SK-N-MC (cell line): ENCODE data around the gene B4GALNT1.

Experiments used
- DNase-seq: peaks from one replicate; pipeline ENCODE4 v3.0.0-alpha.2; 2011; ENCODE audit warnings: low read depth, low spot score
- H3K27ac ChIP-seq: fragments of 200-600 bp; sonication (generic); 2 replicates; pipeline ENCODE4 v1.5.1; 2016; ENCODE audit warnings: mixed run types
- H3K36me3 ChIP-seq: fragments of 200-600 bp; sonication (generic); 2 replicates; pipeline ENCODE4 v1.6.1; 2017; ENCODE audit warnings: antibody characterized with exemption, low read length, mixed read lengths; ENCODE audit not compliant: insufficient read depth
- H3K4me3 ChIP-seq: fragments of 200-600 bp; sonication (generic); 2 replicates; pipeline ENCODE4 v1.5.1; 2016
- H3K9ac ChIP-seq: fragments of 200-600 bp; sonication (generic); 2 replicates; pipeline ENCODE4 v1.8.0; 2017; ENCODE audit warnings: mixed run types, mixed read lengths; ENCODE audit not compliant: insufficient read length
- H3K9me3 ChIP-seq: fragments of 200-600 bp; sonication (generic); 2 replicates; pipeline ENCODE4 v1.6.1; 2017; ENCODE audit warnings: low read depth, mild to moderate bottlenecking, antibody characterized with exemption, low read length, moderate library complexity, mixed read lengths
- EZH2 ChIP-seq: fragments of 200-600 bp; sonication (generic); IDR thresholded peaks from one replicate; pipeline ENCODE4 v1.6.1; 2017; ENCODE audit warnings: antibody characterized with exemption
- FOXP2 ChIP-seq: optimal IDR thresholded peaks from 2 replicates; pipeline ENCODE3; 2011; ENCODE audit warnings: mild to moderate bottlenecking, moderate library complexity; ENCODE audit not compliant: insufficient read depth; ENCODE audit errors: extremely low read length, control extremely low read depth
- POLR2AphosphoS5 ChIP-seq: IDR thresholded peaks from 2 replicates; pipeline ENCODE4 v1.6.1; 2012; ENCODE audit warnings: mild to moderate bottlenecking, low read depth, low read length, borderline replicate concordance

B4GALNT1 gene

GRCh38 chr12:57612711-57613426 is 20.1 kb downstream of the B4GALNT1 start:
- DNase-seq: no peak
- no peak for TF ChIP-seq FOXP2
- TF ChIP-seq POLR2AphosphoS5: no peak
- TF ChIP-seq EZH2: no peak
- Histone ChIP-seq H3K9me3 (no peaks in the 10 kb centered on the region), H3K27ac (no peak overlapping the region), H3K36me3 (peaks cover 13% of the 10 kb centered on the region; the same call in 1 of the 2 replicates), H3K9ac (no peak overlapping the region), H3K4me3 (peak overlapping the region; percentile 92)

- H3K9ac ChIP-seq: peak overlapping the region; percentile 88
- H3K4me3 ChIP-seq: peak overlapping the region; percentile 92
- TF ChIP-seq POLR2AphosphoS5: no peak
- no peak for TF ChIP-seq FOXP2
- TF ChIP-seq EZH2: no peak
- peaks cover 13% of the 10 kb centered on the region; the same call in 1 of the 2 replicates for H3K36me3 ChIP-seq
- peak overlapping the region; percentile 62; the same call in 1 of the 2 replicates for H3K27ac ChIP-seq
- H3K9me3 ChIP-seq: no peaks in the 10 kb centered on the region
- DNase-seq: no peak
Observed at GRCh38 chr12:57611827-57612710, 20.9 kb downstream of the B4GALNT1 start.

- Histone ChIP-seq H3K27ac (peak within 1 kb of the TSS; percentile 81), H3K9ac (peak within 1 kb of the TSS; percentile 88), H3K9me3 (no peaks in the 10 kb centered on the region), H3K4me3 (peak within 1 kb of the TSS; percentile 92), H3K36me3 (peaks cover 13% of the 10 kb centered on the region; the same call in 1 of the 2 replicates)
- no peak for DNase-seq
- TF ChIP-seq POLR2AphosphoS5 (peak; percentile 76), FOXP2 (no peak), EZH2 (no peak)
Observed at GRCh38 chr12:57611108-57611826, 21.7 kb downstream of the B4GALNT1 start, which contains the start of gene ARHGEF25. Gene ARHGEF25, plus strand, starts transcription at chr12:57611435. Its CDS starts 460 bp downstream, at chr12:57611895.

GRCh38 chr12:57610554-57611107 is 22.4 kb downstream of the B4GALNT1 start:
- Histone ChIP-seq H3K27ac (peak overlapping the region; percentile 81), H3K9ac (peak overlapping the region; percentile 75)
- no peak for DNase-seq

GRCh38 chr12:57609781-57610553 is 23.0 kb downstream of the B4GALNT1 start:
- peaks cover under 1% of the 10 kb centered on the region; the same call in 1 of the 2 replicates for H3K36me3 ChIP-seq
- H3K4me3 ChIP-seq: peak overlapping the region; percentile 92; the same call in 1 of the 2 replicates
- no peaks in the 10 kb centered on the region for H3K9me3 ChIP-seq
- no peak overlapping the region for H3K27ac ChIP-seq
- no peak for DNase-seq
- H3K9ac ChIP-seq: peak overlapping the region; percentile 75
- no peak for TF ChIP-seq FOXP2
- TF ChIP-seq EZH2: no peak
- TF ChIP-seq POLR2AphosphoS5: no peak

More at GRCh38 chr12:57610554-57611107, 22.4 kb downstream of the B4GALNT1 start:
- TF ChIP-seq EZH2 (no peak), FOXP2 (no peak)
- H3K36me3 ChIP-seq: peaks cover 7% of the 10 kb centered on the region; the same call in 1 of the 2 replicates
- H3K4me3 ChIP-seq: peak overlapping the region; percentile 92
- H3K9me3 ChIP-seq: no peaks in the 10 kb centered on the region

- no peaks in the 10 kb centered on the region for H3K36me3 ChIP-seq
- no peak for TF ChIP-seq EZH2
- TF ChIP-seq FOXP2: no peak
- no peak for TF ChIP-seq POLR2AphosphoS5
- H3K4me3 ChIP-seq: no peak overlapping the region
- no peaks in the 10 kb centered on the region for H3K9me3 ChIP-seq
- DNase-seq: no peak
- H3K9ac ChIP-seq: no peak overlapping the region
- no peak overlapping the region for H3K27ac ChIP-seq
Observed at GRCh38 chr12:57609101-57609780, 23.8 kb downstream of the B4GALNT1 start.
